ENCODE results near the gene CRYBA1. TPM values are rescaled to one million over a fixed set of nuclear protein-coding genes. Genes with fewer than 3 reads are reported as not detected.
A peak's percentile ranks its signal among the peaks of the same experiment; 100 is the strongest.
"Not testable (repeated sequence)": the region's sequence is repeated elsewhere in the genome, so short reads cannot be mapped to it uniquely, and the experiment has no call there.

CRYBA1 gene
- total RNA-seq, 1 donor from 2014 or later, result not detected

GRCh38 chr17:29237476-29238132, 9.1 kb upstream of the CRYBA1 start:
- DNase-seq (ENCODE audit: low read depth in 2 of 2), result no peak

GRCh38 chr17:29238133-29238850, 8.4 kb upstream of the CRYBA1 start:
- no peak for DNase-seq (ENCODE audit: low read depth in 2 of 2)

- no peak for DNase-seq (ENCODE audit: low read depth in 2 of 2)
Observed at GRCh38 chr17:29240477-29240876, 6.2 kb upstream of the CRYBA1 start.

GRCh38 chr17:29240968-29241963, 5.4 kb upstream of the CRYBA1 start:
- DNase-seq (ENCODE audit: low read depth in 2 of 2), result peak; percentile 56 to 86

- DNase-seq (ENCODE audit: low read depth in 2 of 2), result no peak
Observed at GRCh38 chr17:29242051-29242450, 4.6 kb upstream of the CRYBA1 start.

GRCh38 chr17:29242790-29243189, 3.9 kb upstream of the CRYBA1 start:
- no peak for DNase-seq (ENCODE audit: low read depth in 2 of 2)

- DNase-seq (ENCODE audit: low read depth in 2 of 2), result peak in 1 of 2 donors; percentile 38
Observed at GRCh38 chr17:29243792-29244191, 2.9 kb upstream of the CRYBA1 start.

- no peak for DNase-seq (ENCODE audit: low read depth in 2 of 2)
Observed at GRCh38 chr17:29245401-29245800, 1.3 kb upstream of the CRYBA1 start.

GRCh38 chr17:29247219-29247618, 560 bp downstream of the CRYBA1 start:
- DNase-seq (ENCODE audit: low read depth in 2 of 2), result no peak

- DNase-seq (ENCODE audit: low read depth in 2 of 2), result no peak
Observed at GRCh38 chr17:29248845-29249244, 2.2 kb downstream of the CRYBA1 start.

- DNase-seq (ENCODE audit: low read depth in 2 of 2), result no peak
Observed at GRCh38 chr17:29250666-29251065, 4.0 kb downstream of the CRYBA1 start.

GRCh38 chr17:29251184-29251583, 4.5 kb downstream of the CRYBA1 start:
- no peak for DNase-seq (ENCODE audit: low read depth in 2 of 2)

- DNase-seq (ENCODE audit: low read depth in 2 of 2), result peak; percentile 30 to 52
Observed at GRCh38 chr17:29252101-29252791, 5.6 kb downstream of the CRYBA1 start.

GRCh38 chr17:29253037-29253436, 6.4 kb downstream of the CRYBA1 start:
- DNase-seq (ENCODE audit: low read depth in 2 of 2), result no peak

GRCh38 chr17:29255926-29256522, 9.4 kb downstream of the CRYBA1 start:
- peak in 1 of 2 donors; percentile 13 for DNase-seq (ENCODE audit: low read depth in 2 of 2)

- peak; percentile 19 to 42 for DNase-seq (ENCODE audit: low read depth in 2 of 2)
Observed at GRCh38 chr17:29256735-29257466, 10.2 kb downstream of the CRYBA1 start.

- DNase-seq (ENCODE audit: low read depth in 2 of 2), result no peak
Observed at GRCh38 chr17:29257756-29258155, 11.1 kb downstream of the CRYBA1 start.

- DNase-seq (ENCODE audit: low read depth in 2 of 2), result no peak
Observed at GRCh38 chr17:29263916-29264315, 17.3 kb downstream of the CRYBA1 start.

GRCh38 chr17:29271980-29272379, 25.3 kb downstream of the CRYBA1 start:
- DNase-seq (ENCODE audit: low read depth in 2 of 2), result not testable (repeated sequence)

- no peak for DNase-seq (ENCODE audit: low read depth in 2 of 2)
Observed at GRCh38 chr17:29273924-29274323, 27.3 kb downstream of the CRYBA1 start.

Measured in dermis microvascular lymphatic vessel endothelial cell (primary cell).